Smooth muscle cell (in vitro differentiated cells): Measurements from ENCODE around the gene RIOK3. TPM values are rescaled to one million over a fixed set of nuclear protein-coding genes. Genes with fewer than 3 reads are reported as not detected.

Source experiments
- DNase-seq: peaks from one replicate; lab custom pipeline; 2025; ENCODE audit not compliant: unreplicated experiment; lab: John Stamatoyannopoulos, UW
- H2AFZ ChIP-seq: fragments of 200-600 bp; sonication (generic); 2 replicates; pipeline ENCODE4 v1.6.0; 2016; ENCODE audit warnings: antibody characterized with exemption, low read depth, mild to moderate bottlenecking
- H3F3A ChIP-seq: fragments of 200-600 bp; sonication (generic); 2 replicates; pipeline ENCODE4 v1.6.0; 2017; ENCODE audit warnings: antibody characterized with exemption, low read depth
- H3K27ac ChIP-seq: fragments of 200-600 bp; sonication (generic); 2 replicates; pipeline ENCODE4 v1.5.1; 2016; ENCODE audit warnings: low read depth, mild to moderate bottlenecking
- H3K27me3 ChIP-seq: fragments of 200-600 bp; sonication (generic); 2 replicates; pipeline ENCODE4 v1.6.1; 2016; ENCODE audit warnings: low read depth, mild to moderate bottlenecking
- H3K36me3 ChIP-seq: fragments of 200-600 bp; sonication (generic); 2 replicates; pipeline ENCODE4 v1.5.1; 2016; ENCODE audit warnings: low read depth
- H3K4me1 ChIP-seq: fragments of 200-600 bp; sonication (generic); 2 replicates; pipeline ENCODE4 v1.5.1; 2016; ENCODE audit warnings: low read depth
- H3K4me2 ChIP-seq: fragments of 200-600 bp; sonication (generic); 2 replicates; pipeline ENCODE4 v1.6.0; 2016; ENCODE audit warnings: mild to moderate bottlenecking
- H3K4me3 ChIP-seq: fragments of 200-600 bp; sonication (generic); 2 replicates; pipeline ENCODE4 v1.5.1; 2016; ENCODE audit warnings: mild to moderate bottlenecking
- H3K79me2 ChIP-seq: fragments of 200-600 bp; sonication (generic); 2 replicates; pipeline ENCODE4 v1.6.0; 2016; ENCODE audit warnings: low read depth, mild to moderate bottlenecking
- H3K9ac ChIP-seq: fragments of 200-600 bp; sonication (generic); 2 replicates; pipeline ENCODE4 v1.6.0; 2016; ENCODE audit warnings: low read depth
- H3K9me3 ChIP-seq: fragments of 200-600 bp; sonication (generic); replicated peaks from 2 replicates; pipeline ENCODE4 v1.5.1; 2016; ENCODE audit warnings: low read depth
- H4K20me1 ChIP-seq: fragments of 200-600 bp; sonication (generic); 2 replicates; pipeline ENCODE4 v1.6.0; 2016; ENCODE audit warnings: low read depth
- CTCF ChIP-seq: fragments of 200-600 bp; sonication (generic); IDR thresholded peaks from 2 replicates; pipeline ENCODE4 v1.5.1; 2017; ENCODE audit warnings: borderline replicate concordance, mild to moderate bottlenecking, antibody characterized with exemption; ENCODE audit not compliant: insufficient read depth, poor library complexity, severe bottlenecking
- WGBS: methylation state at CpG from one replicate; pipeline ENCODE4 v1.1.7; 2016; ENCODE audit warnings: low lambda C conversion rate; 5-methylcytosine and 5-hydroxymethylcytosine counted together
- polyA plus RNA-seq: library from polyadenylated mRNA; unstranded; fragments of >200 nt; fragmentation: Nextera tagmentation; extraction: Ambion mirVana; gene quantifications from 2 replicates; pipeline ENCODE4 v1.2.1, GENCODE V29; 2016
- total RNA-seq: library from RNA; depleted of rRNA; stranded (reverse); fragments of >200 nt; gene quantifications from 2 replicates; pipeline ENCODE4 v1.2.3, GENCODE V29; 2014

RIOK3 gene
- total and polyA plus RNA-seq, 2 experiments from 2014 or later, result 56.0 to 79.9 TPM

DNA sequence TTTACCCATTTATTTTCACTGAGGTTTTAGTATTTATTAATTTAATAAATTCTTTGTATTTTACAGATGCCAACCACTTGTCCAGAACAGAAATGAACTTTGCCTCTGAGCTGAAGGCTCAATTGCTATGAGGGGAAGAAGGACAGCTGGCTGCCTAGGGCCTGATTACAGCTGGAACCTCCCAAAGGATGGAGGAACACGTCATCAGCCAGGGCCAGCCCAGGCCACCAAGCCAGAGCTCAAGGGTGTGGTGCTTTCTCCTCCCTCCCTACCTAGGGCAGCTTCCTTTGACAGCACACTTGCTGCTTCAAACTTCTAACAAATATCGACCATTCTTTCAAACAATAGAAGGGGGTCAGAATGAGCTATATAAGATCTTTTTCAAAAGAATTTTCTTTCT, 19.7 kb upstream of the RIOK3 start:
- H3K36me3 ChIP-seq, result no peaks in the 10 kb centered on the region
- no peak overlapping the region for H3K27ac ChIP-seq
- no peaks in the 10 kb centered on the region for H3K27me3 ChIP-seq
- no peaks in the 10 kb centered on the region for H3K9me3 ChIP-seq
- peaks cover 7% of the 10 kb centered on the region for H3K4me1 ChIP-seq
- H3K4me2 ChIP-seq, result no peak overlapping the region
- no peak for DNase-seq
- no peaks in the 10 kb centered on the region for H4K20me1 ChIP-seq
- H2AFZ ChIP-seq, result no peak overlapping the region
- 97% methylated on average over 2 of the region's 2 CpGs for WGBS
- peaks cover 3% of the 10 kb centered on the region for H3K79me2 ChIP-seq
- no peaks in the 10 kb centered on the region for H3F3A ChIP-seq
- TF ChIP-seq CTCF, result no peak
- H3K4me3 ChIP-seq, result no peak overlapping the region
- no peak overlapping the region for H3K9ac ChIP-seq

- Histone ChIP-seq H3K79me2 (peaks cover 3% of the 10 kb centered on the region), H3K27ac (peak overlapping the region; percentile 39), H3K9ac (peak overlapping the region; percentile 59), H4K20me1 (no peaks in the 10 kb centered on the region), H2AFZ (peak overlapping the region; percentile 99), H3F3A (no peaks in the 10 kb centered on the region), H3K36me3 (no peaks in the 10 kb centered on the region), H3K27me3 (no peaks in the 10 kb centered on the region), H3K4me1 (peaks cover 7% of the 10 kb centered on the region), H3K4me3 (peak overlapping the region; percentile 80), H3K4me2 (peak overlapping the region; percentile 83), H3K9me3 (no peaks in the 10 kb centered on the region)
- TF ChIP-seq CTCF, result no peak
- peak; percentile 28 for DNase-seq
- WGBS, result under 1% methylated on average over 42 of the region's 42 CpGs
Observed at GRCh38 chr18:23437357-23438045, 15.6 kb upstream of the RIOK3 start.

DNA sequence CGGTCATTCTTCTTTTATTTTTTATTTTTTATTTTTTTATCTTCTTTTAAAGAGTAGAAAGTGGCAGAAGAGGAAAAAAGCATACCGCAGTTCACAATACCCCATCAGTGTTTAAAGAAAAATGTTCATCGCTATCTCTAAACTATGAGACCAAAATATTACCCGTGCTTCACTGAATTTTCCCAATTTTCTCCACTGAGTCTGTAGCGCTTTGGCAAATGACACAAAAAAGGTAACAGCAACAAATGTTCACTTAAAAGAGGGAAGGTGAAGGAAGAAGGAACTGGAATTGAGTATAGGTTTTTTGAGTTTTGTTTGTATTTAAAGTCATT, 15.1 kb upstream of the RIOK3 start:
- Histone ChIP-seq H3F3A (no peaks in the 10 kb centered on the region), H3K27me3 (no peaks in the 10 kb centered on the region), H4K20me1 (no peaks in the 10 kb centered on the region), H3K36me3 (no peaks in the 10 kb centered on the region), H3K4me3 (peak overlapping the region; percentile 80), H3K9ac (no peak overlapping the region), H3K9me3 (no peaks in the 10 kb centered on the region), H3K79me2 (peaks cover 3% of the 10 kb centered on the region), H3K4me2 (peak overlapping the region; percentile 83), H2AFZ (peak overlapping the region; percentile 99), H3K27ac (no peak overlapping the region), H3K4me1 (peaks cover 7% of the 10 kb centered on the region)
- no peak for DNase-seq
- WGBS, result 40% methylated on average over 5 of the region's 5 CpGs
- no peak for TF ChIP-seq CTCF
